HL-60 (cell line): ENCODE results near the gene DIO2.

Experiments
- DNase-seq, 2 experiments: peaks; one replicate each; pipeline ENCODE4 v3.0.0-alpha.2; 2010 to 2020; ENCODE audit warnings: low read depth in 1 of 2, low spot score in 1 of 2
- H3K27ac ChIP-seq: fragments of 250-450 bp; sonication (Bioruptor Pico); replicated peaks from 2 replicates; pipeline ENCODE4 v1.5.1; 2020; ENCODE audit warnings: mild to moderate bottlenecking, moderate library complexity
- H3K27me3 ChIP-seq: fragments of 250-450 bp; sonication (Bioruptor Pico); 2 replicates; pipeline ENCODE4 v1.5.1; 2021; ENCODE audit warnings: mild to moderate bottlenecking, moderate library complexity; ENCODE audit not compliant: insufficient read depth, poor library complexity, severe bottlenecking
- H3K4me3 ChIP-seq: replicated peaks from 2 replicates; pipeline ENCODE4 v1.5.1; 2011; ENCODE audit warnings: mild to moderate bottlenecking, control low read depth, low read length; ENCODE audit not compliant: insufficient read depth
- CTCF ChIP-seq: IDR thresholded peaks from one replicate; pipeline ENCODE4 v1.5.1; 2011; ENCODE audit warnings: low read length, control low read depth, inconsistent platforms; ENCODE audit not compliant: insufficient read depth
- GABPA ChIP-seq: IDR thresholded peaks from 2 replicates; pipeline ENCODE4 v1.6.1; 2012; ENCODE audit warnings: low read depth
- POLR2AphosphoS5 ChIP-seq: IDR thresholded peaks from 2 replicates; pipeline ENCODE4 v1.6.1; 2012; ENCODE audit warnings: low read depth
- REST ChIP-seq: IDR thresholded peaks from 2 replicates; pipeline ENCODE4 v1.6.1; 2012; ENCODE audit warnings: low read depth; ENCODE audit not compliant: insufficient replicate concordance
- SPI1 ChIP-seq: IDR thresholded peaks from 2 replicates; pipeline ENCODE4 v1.6.1; 2012; ENCODE audit warnings: low read depth, mild to moderate bottlenecking, borderline replicate concordance

DIO2 gene

GRCh38 chr14:80172375-80173051 is 38.8 kb downstream of the DIO2 start:
- no peak for TF ChIP-seq REST
- TF ChIP-seq SPI1, result no peak
- TF ChIP-seq GABPA, result no peak
- TF ChIP-seq CTCF, result no peak
- no peak for TF ChIP-seq POLR2AphosphoS5
- no peak for DNase-seq
- Histone ChIP-seq H3K4me3 (no peak overlapping the region), H3K27me3 (no peaks in the 10 kb centered on the region), H3K27ac (no peak overlapping the region)

- Histone ChIP-seq H3K4me3 (no peak overlapping the region), H3K27ac (no peak overlapping the region)
- DNase-seq, result no peak
Observed at GRCh38 chr14:80167793-80168448, 43.4 kb downstream of the DIO2 start.

More at GRCh38 chr14:80167793-80168448, 43.4 kb downstream of the DIO2 start:
- no peaks in the 10 kb centered on the region for H3K27me3 ChIP-seq
- TF ChIP-seq GABPA (no peak), CTCF (no peak), REST (no peak), POLR2AphosphoS5 (no peak), SPI1 (no peak)
